ENCODE results near the gene ABT1.

DNA sequence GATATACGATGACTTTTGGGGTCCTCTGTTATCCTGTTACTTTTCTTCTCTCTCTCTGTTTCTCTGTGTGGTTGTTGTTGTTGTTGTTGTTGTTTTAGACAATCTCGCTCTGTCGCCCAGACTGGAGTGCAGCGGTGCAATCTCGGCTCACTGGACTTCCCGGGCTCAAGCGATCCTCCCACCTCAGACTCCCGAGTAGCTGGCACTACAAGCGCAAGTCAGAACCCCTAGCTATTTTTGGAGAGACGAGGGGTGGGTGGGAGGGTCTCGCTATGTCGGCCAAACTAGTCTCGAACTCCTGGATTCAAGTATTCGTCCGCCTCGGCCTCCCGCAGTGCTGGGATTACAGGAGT lies 19.1 kb upstream of the ABT1 start:
- TF ChIP-seq, protein P1, sequence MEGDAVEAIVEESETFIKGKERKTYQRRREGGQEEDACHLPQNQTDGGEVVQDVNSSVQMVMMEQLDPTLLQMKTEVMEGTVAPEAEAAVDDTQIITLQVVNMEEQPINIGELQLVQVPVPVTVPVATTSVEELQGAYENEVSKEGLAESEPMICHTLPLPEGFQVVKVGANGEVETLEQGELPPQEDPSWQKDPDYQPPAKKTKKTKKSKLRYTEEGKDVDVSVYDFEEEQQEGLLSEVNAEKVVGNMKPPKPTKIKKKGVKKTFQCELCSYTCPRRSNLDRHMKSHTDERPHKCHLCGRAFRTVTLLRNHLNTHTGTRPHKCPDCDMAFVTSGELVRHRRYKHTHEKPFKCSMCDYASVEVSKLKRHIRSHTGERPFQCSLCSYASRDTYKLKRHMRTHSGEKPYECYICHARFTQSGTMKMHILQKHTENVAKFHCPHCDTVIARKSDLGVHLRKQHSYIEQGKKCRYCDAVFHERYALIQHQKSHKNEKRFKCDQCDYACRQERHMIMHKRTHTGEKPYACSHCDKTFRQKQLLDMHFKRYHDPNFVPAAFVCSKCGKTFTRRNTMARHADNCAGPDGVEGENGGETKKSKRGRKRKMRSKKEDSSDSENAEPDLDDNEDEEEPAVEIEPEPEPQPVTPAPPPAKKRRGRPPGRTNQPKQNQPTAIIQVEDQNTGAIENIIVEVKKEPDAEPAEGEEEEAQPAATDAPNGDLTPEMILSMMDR (conservative IDR thresholded peaks at IDR 0.05 in 1 of 2, IDR thresholded peaks at IDR 0.05 in 1 of 2; ENCODE audit: low read depth in 1 of 2, low read length in 2 of 2): no peak
- no peak for TF ChIP-seq EZH2 (IDR thresholded peaks at IDR 0.05; ENCODE audit: low read length, missing control alignments)

All from fibroblast of lung (primary cell).